GM23338 (cell line): ENCODE measurements around the gene SLC25A22.

Source experiments
- CTCF ChIP-seq, 2 experiments: fragments of 200-600 bp in 1 of 2; sonication (generic) in 1 of 2; conservative IDR thresholded peaks; 2 replicates each; pipeline versions ENCODE4 v1.5.1 to v1.6.1; 2016 to 2017; ENCODE audit warnings: antibody characterized with exemption in 2 of 2, low read depth in 2 of 2, mild to moderate bottlenecking in 2 of 2, moderate library complexity in 1 of 2
- EZH2 ChIP-seq: fragments of 200-600 bp; sonication (generic); IDR thresholded peaks from one replicate; pipeline ENCODE4 v1.8.0; 2017; ENCODE audit warnings: antibody characterized with exemption, mild to moderate bottlenecking, low read depth; ENCODE audit not compliant: unreplicated experiment
- NANOG ChIP-seq: IDR thresholded peaks from 2 replicates; pipeline ENCODE4 v1.6.1; 2016; ENCODE audit warnings: antibody characterized with exemption, borderline replicate concordance
- POLR2AphosphoS5 ChIP-seq: IDR thresholded peaks from 2 replicates; pipeline ENCODE4 v1.6.1; 2016; ENCODE audit warnings: antibody characterized with exemption, low read depth
- ZNF331 ChIP-seq: fragments of 250-450 bp; sonication (Bioruptor Pico); IDR thresholded peaks from 2 replicates; pipeline ENCODE4 v1.5.0; 2020; ENCODE audit warnings: low read depth, mild to moderate bottlenecking, moderate library complexity

DNA sequence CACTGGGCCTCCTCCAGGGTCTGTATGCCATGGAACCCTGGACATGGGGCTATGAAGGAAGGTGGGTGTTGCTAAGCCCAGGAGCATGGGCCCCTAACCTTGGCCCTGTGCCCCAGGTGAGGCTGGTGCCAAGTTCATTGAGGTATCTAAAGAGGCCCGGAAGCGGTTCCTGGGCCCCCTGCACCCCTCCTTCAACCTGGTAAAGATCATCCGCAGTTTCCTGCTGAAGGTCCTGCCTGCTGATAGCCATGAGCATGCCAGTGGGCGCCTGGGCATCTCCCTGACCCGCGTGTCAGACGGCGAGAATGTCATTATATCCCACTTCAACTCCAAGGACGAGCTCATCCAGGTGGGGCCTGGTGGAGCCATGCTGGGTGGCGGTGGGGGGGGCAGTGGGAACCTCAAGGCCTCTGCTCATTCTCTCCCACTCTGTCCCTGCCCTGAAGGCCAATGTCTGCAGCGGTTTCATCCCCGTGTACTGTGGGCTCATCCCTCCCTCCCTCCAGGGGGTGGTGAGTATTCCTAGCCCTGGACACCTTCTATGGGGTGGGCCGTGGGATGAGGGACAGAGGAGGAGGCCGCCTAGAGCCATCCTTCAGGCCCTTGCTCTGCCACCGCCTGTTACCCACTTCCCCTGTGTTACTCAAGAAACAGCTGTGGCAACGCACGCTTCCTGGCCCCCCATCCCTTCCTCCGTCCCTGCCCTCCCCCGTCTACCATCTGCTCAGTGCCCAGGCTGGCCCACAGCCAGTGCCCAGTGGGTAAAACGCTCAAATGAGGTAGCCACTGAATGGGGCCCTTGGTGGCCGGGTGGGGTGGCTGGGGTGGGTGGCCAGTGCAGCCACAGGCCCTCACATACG lies 23.7 kb upstream of the SLC25A22 start:
- TF ChIP-seq NANOG: no peak
- TF ChIP-seq POLR2AphosphoS5: no peak
- TF ChIP-seq CTCF (conservative IDR thresholded peaks at IDR 0.05; ENCODE audit: low read depth in 2 of 2): no peak
- TF ChIP-seq EZH2: no peak
- no peak for TF ChIP-seq ZNF331 (CRISPR knock-in tag)
